ENCODE results near the gene AIMP1. TPM values are rescaled to one million over a fixed set of nuclear protein-coding genes. Genes with fewer than 3 reads are reported as not detected.

The AIMP1 gene
- total RNA-seq, 1 experiment from 2014 or later, result 103 TPM

GRCh38 chr4:106273831-106274230, 42.5 kb upstream of the AIMP1 start:
- CTCF ChIA-PET, result interaction anchor here (1.1 to 1.7 kb wide), 2 partner anchors 8 to 35 kb away, joined by 3 to 7 read pairs; no protein-coding TSS in a partner anchor
- no peak for DNase-seq (ENCODE audit: unreplicated experiment)
- Mint-ChIP-seq H3K4me3 (ENCODE audit: unreplicated experiment) (no peak overlapping the region), H3K36me3 (ENCODE audit: insufficient read depth, unreplicated experiment) (no peaks in the 10 kb centered on the region), H3K27me3 (ENCODE audit: insufficient read depth, unreplicated experiment) (no peaks in the 10 kb centered on the region), H3K27ac (ENCODE audit: low read depth, unreplicated experiment) (no peak overlapping the region), H3K9me3 (ENCODE audit: unreplicated experiment) (no peaks in the 10 kb centered on the region), H3K4me1 (ENCODE audit: insufficient read depth, unreplicated experiment) (peaks cover 6% of the 10 kb centered on the region)
- POLR2A ChIA-PET, result interaction anchor here (1.6 kb wide), 1 partner anchor 42 kb away, joined by 4 read pairs; the partner anchor contains the start of gene TBCK
- no peak for TF ChIP-seq CTCF (IDR thresholded peaks at IDR 0.05; ENCODE audit: unreplicated experiment)
- no TSS peak for BruUV-seq (replicated peaks)
- intact Hi-C loops (cut with micrococcal nuclease), result no loop called here

- CTCF ChIA-PET, result no interaction called here
- Mint-ChIP-seq H3K9me3 (ENCODE audit: unreplicated experiment) (no peaks in the 10 kb centered on the region), H3K36me3 (ENCODE audit: insufficient read depth, unreplicated experiment) (no peaks in the 10 kb centered on the region), H3K27me3 (ENCODE audit: insufficient read depth, unreplicated experiment) (no peaks in the 10 kb centered on the region), H3K4me1 (ENCODE audit: insufficient read depth, unreplicated experiment) (peaks cover 6% of the 10 kb centered on the region), H3K4me3 (ENCODE audit: unreplicated experiment) (no peak overlapping the region), H3K27ac (ENCODE audit: low read depth, unreplicated experiment) (no peak overlapping the region)
- DNase-seq (ENCODE audit: unreplicated experiment), result no peak
- BruUV-seq (replicated peaks), result no TSS peak
- intact Hi-C loops (cut with micrococcal nuclease), result no loop called here
- POLR2A ChIA-PET, result interaction anchor here (0.7 kb wide), 1 partner anchor 1443 kb away, joined by 3 read pairs; no protein-coding TSS in a partner anchor
- no peak for TF ChIP-seq CTCF (IDR thresholded peaks at IDR 0.05; ENCODE audit: unreplicated experiment)
These were observed 39.1 kb upstream of the AIMP1 start for GRCh38 chr4:106277140-106277675.

GRCh38 chr4:106284227-106284626, 32.1 kb upstream of the AIMP1 start:
- BruUV-seq (replicated peaks), result no TSS peak
- TF ChIP-seq CTCF (IDR thresholded peaks at IDR 0.05; ENCODE audit: unreplicated experiment), result no peak
- ChIA-PET POLR2A (interaction anchor here (0.7 kb wide), 1 partner anchor 738 kb away, joined by 3 read pairs; no protein-coding TSS in a partner anchor), CTCF (no interaction called here)
- Mint-ChIP-seq H3K36me3 (ENCODE audit: insufficient read depth, unreplicated experiment) (peaks cover 8% of the 10 kb centered on the region), H3K4me3 (ENCODE audit: unreplicated experiment) (no peak overlapping the region), H3K27ac (ENCODE audit: low read depth, unreplicated experiment) (no peak overlapping the region), H3K27me3 (ENCODE audit: insufficient read depth, unreplicated experiment) (no peaks in the 10 kb centered on the region), H3K4me1 (ENCODE audit: insufficient read depth, unreplicated experiment) (no peaks in the 10 kb centered on the region), H3K9me3 (ENCODE audit: unreplicated experiment) (no peaks in the 10 kb centered on the region)
- intact Hi-C loops (cut with micrococcal nuclease), result no loop called here
- no peak for DNase-seq (ENCODE audit: unreplicated experiment)

- no peak for DNase-seq (ENCODE audit: unreplicated experiment)
- Mint-ChIP-seq H3K4me3 (ENCODE audit: unreplicated experiment) (no peak overlapping the region), H3K27ac (ENCODE audit: low read depth, unreplicated experiment) (no peak overlapping the region), H3K9me3 (ENCODE audit: unreplicated experiment) (no peaks in the 10 kb centered on the region), H3K36me3 (ENCODE audit: insufficient read depth, unreplicated experiment) (peaks cover 20% of the 10 kb centered on the region), H3K27me3 (ENCODE audit: insufficient read depth, unreplicated experiment) (no peaks in the 10 kb centered on the region), H3K4me1 (ENCODE audit: insufficient read depth, unreplicated experiment) (no peaks in the 10 kb centered on the region)
- intact Hi-C loops (cut with micrococcal nuclease), result no loop called here
- CTCF ChIA-PET, result interaction anchor here (1.0 kb wide), 1 partner anchor 20 kb away, joined by 3 read pairs; no protein-coding TSS in a partner anchor
- TF ChIP-seq CTCF (IDR thresholded peaks at IDR 0.05; ENCODE audit: unreplicated experiment), result no peak
- no TSS peak for BruUV-seq (replicated peaks)
- POLR2A ChIA-PET, result no interaction called here
These were observed 29.7 kb upstream of the AIMP1 start for GRCh38 chr4:106286611-106287010.

Data from MCF 10A (cell line).